Stimulated activated naive B cell treated with anti-CD40 and anti-IgM and Interleukin-4, amounts not matched to agents 10 μg/mL and 1 μg/mL and 100 μg/mL, for 72 hours (primary cell): ENCODE data around the gene TSC22D1.

Experiments used
- ATAC-seq, 2 donors: fragments of 150-1000 bp; cut with Tn5 transposase; replicated peaks; 2 replicates each; pipeline ENCODE4 v1.10.0; 2021; ENCODE audit warnings: moderate library complexity in 1 of 2
- DNase-seq: peaks from one replicate; pipeline ENCODE4 v3.0.0; 2021
- H3K27ac Mint-ChIP-seq: one replicate; pipeline ENCODE4 v1.8.0; 2022; ENCODE audit warnings: mild to moderate bottlenecking, mixed read lengths
- H3K27me3 Mint-ChIP-seq, 2 donors: one replicate each; pipeline ENCODE4 v1.8.0; 2022; ENCODE audit warnings: mixed read lengths in 2 of 2
- H3K36me3 Mint-ChIP-seq, 2 donors: one replicate each; pipeline ENCODE4 v1.8.0; 2022; ENCODE audit warnings: mixed read lengths in 2 of 2, mild to moderate bottlenecking in 1 of 2
- H3K4me1 Mint-ChIP-seq, 2 donors: one replicate each; pipeline ENCODE4 v1.8.0; 2022; ENCODE audit warnings: mixed read lengths in 2 of 2, mild to moderate bottlenecking in 1 of 2
- H3K4me3 Mint-ChIP-seq, 2 donors: one replicate each; pipeline ENCODE4 v1.8.0; 2022; ENCODE audit warnings: mild to moderate bottlenecking in 2 of 2, mixed read lengths in 2 of 2, moderate library complexity in 1 of 2
- H3K9me3 Mint-ChIP-seq, 2 donors: one replicate each; pipeline ENCODE4 v1.8.0; 2022; ENCODE audit warnings: mixed read lengths in 2 of 2, mild to moderate bottlenecking in 1 of 2

TSC22D1 gene

GRCh38 chr13:44398606-44399005, 177.5 kb downstream of the TSC22D1 start:
- H3K27ac Mint-ChIP-seq, result no peak overlapping the region
- H3K4me3 Mint-ChIP-seq, result no peak overlapping the region
- no peaks in the 10 kb centered on the region for H3K36me3 Mint-ChIP-seq
- H3K4me1 Mint-ChIP-seq, result no peaks in the 10 kb centered on the region
- peaks cover under 1 to 9% of the 10 kb centered on the region in 2 donors for H3K27me3 Mint-ChIP-seq
- no peaks in the 10 kb centered on the region for H3K9me3 Mint-ChIP-seq
- DNase-seq, result no peak
- no peak for ATAC-seq

DNA sequence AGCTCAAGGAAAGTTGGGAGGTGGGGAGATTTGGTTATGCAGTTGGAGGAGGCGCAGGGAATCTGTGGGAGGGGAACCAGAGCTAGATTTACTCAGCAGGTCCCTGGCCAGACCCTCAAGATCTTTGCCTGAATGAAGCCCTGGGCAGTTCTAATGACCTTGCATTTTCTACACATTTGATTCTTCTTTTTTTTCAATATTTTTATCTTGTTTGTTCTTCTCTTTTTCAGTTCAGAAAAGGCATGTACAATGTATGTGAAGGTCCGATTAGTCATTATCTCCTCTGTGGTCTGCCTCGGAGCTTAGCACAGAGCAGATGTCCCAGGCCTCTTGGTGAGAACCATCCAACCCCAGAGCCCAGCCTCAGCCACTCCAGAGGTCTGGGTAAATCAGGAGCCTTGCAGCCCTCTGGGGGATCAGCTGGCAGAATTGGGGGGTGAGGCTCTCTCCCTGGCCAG, 178.3 kb downstream of the TSC22D1 start:
- Mint-ChIP-seq H3K9me3 (no peaks in the 10 kb centered on the region), H3K27ac (no peak overlapping the region), H3K4me1 (no peaks in the 10 kb centered on the region), H3K36me3 (no peaks in the 10 kb centered on the region), H3K27me3 (peaks cover 3 to 9% of the 10 kb centered on the region in 2 donors), H3K4me3 (no peak overlapping the region)
- DNase-seq (no peak), ATAC-seq (no peak)

DNA sequence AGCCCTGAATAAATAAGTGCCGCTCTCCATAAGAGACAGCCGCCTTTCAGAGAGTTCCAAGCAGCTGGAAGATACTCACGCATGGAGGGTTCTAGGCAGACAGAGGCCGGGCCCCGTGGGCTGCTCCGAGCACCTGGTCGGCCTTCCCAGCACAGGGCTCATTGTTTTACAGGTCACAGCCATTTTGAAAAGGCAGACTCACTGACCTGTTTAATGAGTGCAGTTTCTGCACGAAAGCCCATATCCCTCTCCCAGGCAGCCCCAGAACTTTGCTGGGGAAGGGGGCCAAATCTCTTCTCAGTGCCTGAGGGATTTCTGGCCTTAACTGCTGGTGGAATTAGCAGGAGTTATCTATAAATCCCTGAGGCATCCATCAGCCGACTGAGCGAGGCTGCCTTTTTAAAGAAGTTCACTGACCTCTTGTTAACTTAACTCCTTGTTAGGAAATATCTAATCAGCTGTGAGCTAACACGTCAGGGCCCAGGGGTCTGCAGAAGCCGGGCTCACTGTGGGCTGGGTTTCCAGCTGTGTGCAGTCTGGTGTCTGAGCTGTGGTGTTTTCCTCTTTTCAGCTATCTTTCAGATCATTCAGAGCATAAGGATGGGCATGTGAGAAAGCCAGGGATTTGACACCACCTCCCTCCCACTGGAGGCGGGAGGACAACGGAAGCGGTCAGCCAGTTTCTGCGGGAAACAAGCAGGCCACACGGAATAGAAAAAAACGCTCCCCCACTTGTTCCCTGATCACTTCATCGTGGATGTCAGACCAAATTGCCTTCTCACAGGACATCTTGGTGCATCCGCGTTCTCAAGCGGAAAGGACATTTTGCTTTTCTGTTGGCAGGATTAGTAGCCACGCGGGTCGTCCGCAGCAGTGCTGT, 179.2 kb downstream of the TSC22D1 start:
- Mint-ChIP-seq H3K27ac (no peak overlapping the region), H3K27me3 (peaks cover 6 to 9% of the 10 kb centered on the region in 2 donors), H3K9me3 (no peaks in the 10 kb centered on the region), H3K4me1 (no peaks in the 10 kb centered on the region), H3K36me3 (peaks cover 0 to 2% of the 10 kb centered on the region in 2 donors), H3K4me3 (no peak overlapping the region)
- DNase-seq (no peak), ATAC-seq (no peak)

DNA sequence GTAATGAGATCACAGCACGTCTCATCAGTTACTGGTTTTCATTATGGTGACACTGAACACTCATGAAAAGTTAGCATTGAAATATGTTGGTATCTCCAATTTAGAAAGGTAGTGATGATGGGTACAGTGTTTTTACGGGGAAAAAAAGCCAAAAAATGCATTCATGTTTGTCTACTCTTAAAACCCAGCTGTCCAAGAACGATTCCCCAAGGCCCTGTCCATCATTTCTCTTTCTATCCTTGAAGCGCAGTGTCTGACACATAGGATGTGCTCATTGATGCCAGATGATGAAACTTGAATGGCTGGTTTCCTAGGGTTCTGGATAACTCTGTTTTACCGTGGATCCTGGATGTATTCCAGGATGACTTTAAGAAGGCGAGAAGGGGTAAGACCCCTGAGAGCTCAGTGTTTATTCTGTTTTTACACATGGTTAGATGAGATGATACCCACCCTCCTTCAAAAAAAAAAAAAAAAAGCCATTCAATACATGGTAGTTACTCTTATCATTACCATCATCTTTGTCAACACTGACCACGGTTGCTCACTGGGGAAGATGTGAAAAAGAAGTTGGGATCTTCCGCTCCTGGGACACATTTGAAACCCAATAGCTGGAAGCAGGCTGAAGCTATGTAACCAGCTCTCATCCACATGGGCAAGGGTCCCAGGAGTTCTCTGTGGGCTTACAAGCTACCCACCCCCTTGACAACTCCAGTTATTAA, 180.0 kb downstream of the TSC22D1 start:
- Mint-ChIP-seq H3K27me3 (peaks cover 6 to 9% of the 10 kb centered on the region in 2 donors), H3K4me3 (no peak overlapping the region), H3K9me3 (no peaks in the 10 kb centered on the region), H3K36me3 (peaks cover 0 to 2% of the 10 kb centered on the region in 2 donors), H3K27ac (no peak overlapping the region), H3K4me1 (no peaks in the 10 kb centered on the region)
- DNase-seq (no peak), ATAC-seq (no peak)

- no peaks in the 10 kb centered on the region for H3K9me3 Mint-ChIP-seq
- peaks cover 0 to 1% of the 10 kb centered on the region in 2 donors for H3K4me1 Mint-ChIP-seq
- H3K27ac Mint-ChIP-seq, result no peak overlapping the region
- H3K36me3 Mint-ChIP-seq, result peaks cover 0 to 2% of the 10 kb centered on the region in 2 donors
- DNase-seq, result no peak
- H3K27me3 Mint-ChIP-seq, result peaks cover 6 to 9% of the 10 kb centered on the region in 2 donors
- no peak overlapping the region for H3K4me3 Mint-ChIP-seq
- no peak for ATAC-seq
Measured at GRCh38 chr13:44394658-44395057, 181.5 kb downstream of the TSC22D1 start.

DNA sequence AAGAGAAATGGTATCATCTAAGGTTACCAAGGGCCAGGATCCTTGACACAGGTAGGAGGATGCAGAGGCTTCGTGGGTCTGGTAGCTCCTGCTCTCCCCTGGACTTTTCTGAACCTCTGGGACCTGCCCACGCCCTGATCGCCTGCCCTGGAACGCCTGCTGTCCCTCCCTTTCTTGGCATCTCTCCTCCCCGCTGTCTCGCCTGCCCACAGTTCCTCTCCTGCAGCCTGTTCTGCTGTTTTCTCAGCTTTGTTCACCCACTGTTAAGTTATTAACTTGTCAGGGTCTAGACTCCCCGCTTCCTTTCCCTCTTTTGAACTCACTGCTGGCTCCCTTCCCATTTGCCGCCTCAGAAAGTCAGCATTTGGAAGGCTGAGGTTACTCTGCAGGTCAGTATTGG, 182.7 kb downstream of the TSC22D1 start:
- no peaks in the 10 kb centered on the region for H3K9me3 Mint-ChIP-seq
- DNase-seq (no peak), ATAC-seq (no peak)
- peaks cover 0 to 11% of the 10 kb centered on the region in 2 donors for H3K4me1 Mint-ChIP-seq
- H3K36me3 Mint-ChIP-seq, result peaks cover 0 to 2% of the 10 kb centered on the region in 2 donors
- no peak overlapping the region for H3K4me3 Mint-ChIP-seq
- H3K27ac Mint-ChIP-seq, result no peak overlapping the region
- H3K27me3 Mint-ChIP-seq, result peaks cover under 1 to 6% of the 10 kb centered on the region in 2 donors

DNA sequence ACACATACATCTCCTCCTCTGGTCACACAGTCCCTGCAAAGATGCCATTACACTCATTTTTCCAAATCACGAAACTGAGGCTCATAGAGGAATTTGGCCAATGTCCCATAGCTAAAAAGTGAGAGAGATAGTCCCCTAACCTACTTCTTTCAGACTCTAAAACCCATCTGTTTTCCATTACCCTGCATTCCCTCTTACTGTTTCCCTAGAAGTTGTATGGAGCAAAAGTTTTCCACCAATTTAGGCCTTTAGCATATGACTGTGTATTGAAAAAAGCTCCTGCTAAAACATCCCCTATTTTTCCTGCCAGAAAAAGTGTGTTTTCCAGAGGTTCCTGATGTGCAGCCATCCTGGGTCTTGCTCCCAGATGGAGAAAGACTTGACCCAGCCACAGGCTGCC, 186.3 kb downstream of the TSC22D1 start:
- no peak for ATAC-seq

DNA sequence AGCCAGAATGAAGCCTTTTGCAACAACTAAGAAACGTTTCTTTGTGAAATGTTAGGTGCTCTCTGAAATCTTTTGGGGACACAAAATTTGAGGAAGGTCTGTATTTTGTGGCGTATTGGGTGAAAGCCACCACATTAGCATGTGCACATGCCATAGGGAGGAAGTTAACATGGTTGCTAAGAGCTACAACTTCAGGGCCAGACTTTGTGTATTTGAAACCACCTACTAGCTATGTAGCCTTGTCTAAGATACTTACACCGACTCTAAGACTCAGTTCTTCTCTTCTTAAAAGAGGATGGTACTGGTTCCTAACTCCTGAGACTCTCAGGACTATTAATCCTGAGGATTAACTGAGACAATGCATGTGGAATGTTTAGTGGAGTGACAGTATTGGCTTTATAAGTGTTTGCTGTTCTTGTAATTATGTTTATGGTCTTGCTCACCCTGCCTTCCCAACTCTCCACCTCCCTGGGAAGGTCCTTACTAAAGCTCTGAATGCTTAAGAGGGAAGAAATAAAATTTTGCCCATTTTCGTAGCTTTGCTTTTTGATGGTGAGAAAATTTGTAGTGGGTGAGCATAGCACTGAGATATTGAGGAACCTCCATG, 187.0 kb downstream of the TSC22D1 start:
- peaks cover 0 to 6% of the 10 kb centered on the region in 2 donors for H3K27me3 Mint-ChIP-seq
- peaks cover 0 to 19% of the 10 kb centered on the region in 2 donors for H3K4me1 Mint-ChIP-seq
- H3K27ac Mint-ChIP-seq, result no peak overlapping the region
- no peak for DNase-seq
- H3K36me3 Mint-ChIP-seq, result peaks cover 0 to 2% of the 10 kb centered on the region in 2 donors
- ATAC-seq, result peak in 1 of 2 donors; percentile 33
- H3K9me3 Mint-ChIP-seq, result no peaks in the 10 kb centered on the region
- no peak overlapping the region for H3K4me3 Mint-ChIP-seq

More for the DNA sequence above, 186.3 kb downstream of the TSC22D1 start:
- DNase-seq, result no peak
- Mint-ChIP-seq H3K27ac (no peak overlapping the region), H3K4me1 (peaks cover 0 to 19% of the 10 kb centered on the region in 2 donors), H3K27me3 (peaks cover 0 to 6% of the 10 kb centered on the region in 2 donors), H3K36me3 (peaks cover 0 to 2% of the 10 kb centered on the region in 2 donors), H3K9me3 (no peaks in the 10 kb centered on the region), H3K4me3 (no peak overlapping the region)

DNA sequence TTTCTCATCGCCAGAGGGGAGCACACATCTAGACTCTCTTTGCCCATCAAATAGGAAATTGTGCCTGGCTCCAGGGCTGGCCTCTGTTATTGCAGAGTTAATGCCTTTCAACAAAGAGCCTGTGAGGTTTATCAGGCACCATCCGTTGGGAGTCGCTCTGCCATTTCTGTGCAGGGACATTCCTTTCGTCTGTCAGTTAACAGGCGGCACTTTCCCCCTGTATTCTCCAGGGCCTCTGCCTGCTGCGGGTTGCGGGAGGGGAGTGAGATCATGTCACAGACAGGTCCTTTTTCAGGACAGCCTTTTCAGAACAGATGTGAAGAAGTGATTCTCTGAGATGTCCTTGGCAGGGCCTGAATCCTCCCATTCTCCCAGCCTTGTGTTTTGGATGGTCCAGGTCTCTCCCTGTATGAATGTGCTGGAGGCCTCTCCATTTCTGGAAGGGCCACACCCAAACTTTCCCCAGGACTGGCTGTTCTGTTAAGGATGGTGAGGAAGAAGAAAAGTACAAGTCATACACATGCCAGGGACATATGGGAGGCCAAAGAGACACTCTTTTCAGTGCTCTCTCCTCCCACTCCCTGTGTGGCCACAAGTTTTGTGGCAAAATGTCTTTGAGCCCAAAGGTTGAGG, 187.6 kb downstream of the TSC22D1 start:
- DNase-seq (no peak), ATAC-seq (no peak)
- peaks cover 0 to 2% of the 10 kb centered on the region in 2 donors for H3K36me3 Mint-ChIP-seq
- H3K4me1 Mint-ChIP-seq, result peaks cover 0 to 19% of the 10 kb centered on the region in 2 donors
- peaks cover 0 to 6% of the 10 kb centered on the region in 2 donors for H3K27me3 Mint-ChIP-seq
- H3K27ac Mint-ChIP-seq, result no peak overlapping the region
- H3K4me3 Mint-ChIP-seq, result no peak overlapping the region
- no peaks in the 10 kb centered on the region for H3K9me3 Mint-ChIP-seq

GRCh38 chr13:44386913-44387556, 189.1 kb downstream of the TSC22D1 start:
- Mint-ChIP-seq H3K27ac (no peak overlapping the region), H3K4me3 (no peak overlapping the region), H3K4me1 (peaks cover 0 to 19% of the 10 kb centered on the region in 2 donors), H3K27me3 (no peaks in the 10 kb centered on the region), H3K9me3 (no peaks in the 10 kb centered on the region), H3K36me3 (no peaks in the 10 kb centered on the region)
- DNase-seq (no peak), ATAC-seq (no peak)

- Mint-ChIP-seq H3K36me3 (no peaks in the 10 kb centered on the region), H3K27ac (peak overlapping the region; percentile 16), H3K27me3 (no peaks in the 10 kb centered on the region), H3K4me3 (no peak overlapping the region), H3K4me1 (peaks cover 0 to 19% of the 10 kb centered on the region in 2 donors), H3K9me3 (no peaks in the 10 kb centered on the region)
- ATAC-seq (peak in 1 of 2 donors; percentile 25), DNase-seq (no peak)
Measured at GRCh38 chr13:44385847-44386246, 190.3 kb downstream of the TSC22D1 start.

GRCh38 chr13:44385401-44385800, 190.7 kb downstream of the TSC22D1 start:
- no peak for ATAC-seq
- Mint-ChIP-seq H3K36me3 (no peaks in the 10 kb centered on the region), H3K27me3 (no peaks in the 10 kb centered on the region), H3K9me3 (no peaks in the 10 kb centered on the region), H3K27ac (no peak overlapping the region), H3K4me3 (no peak overlapping the region), H3K4me1 (peaks cover 0 to 19% of the 10 kb centered on the region in 2 donors)
- no peak for DNase-seq

- ATAC-seq (no peak), DNase-seq (no peak)
- Mint-ChIP-seq H3K27me3 (no peaks in the 10 kb centered on the region), H3K4me1 (peaks cover 0 to 19% of the 10 kb centered on the region in 2 donors), H3K9me3 (no peaks in the 10 kb centered on the region), H3K27ac (no peak overlapping the region), H3K4me3 (no peak overlapping the region), H3K36me3 (no peaks in the 10 kb centered on the region)
Measured at GRCh38 chr13:44384778-44385177, 191.4 kb downstream of the TSC22D1 start.
